Loucy (cell line): ENCODE measurements around the gene HPDL.

Experiments
- H2AFZ ChIP-seq: fragments of 200-600 bp; sonication (generic); 2 replicates; pipeline ENCODE4 v1.6.0; 2016; ENCODE audit warnings: antibody characterized with exemption, mild to moderate bottlenecking, low read length, moderate library complexity
- H3F3A ChIP-seq: fragments of 200-600 bp; 2 replicates; pipeline ENCODE4 v1.6.0; 2016; ENCODE audit warnings: antibody characterized with exemption, low read depth, mild to moderate bottlenecking
- H3K27me3 ChIP-seq: fragments of 200-600 bp; sonication (generic); 2 replicates; pipeline ENCODE4 v1.6.1; 2014; ENCODE audit warnings: low read length, mild to moderate bottlenecking; ENCODE audit not compliant: insufficient read depth, poor library complexity, severe bottlenecking
- H3K36me3 ChIP-seq: fragments of 200-600 bp; sonication (generic); 2 replicates; pipeline ENCODE4 v1.6.1; 2016; ENCODE audit warnings: low read length; ENCODE audit not compliant: insufficient read depth
- H3K4me1 ChIP-seq: fragments of 200-600 bp; sonication (generic); 2 replicates; pipeline ENCODE4 v1.5.1; 2014; ENCODE audit warnings: low read length, mild to moderate bottlenecking; ENCODE audit not compliant: insufficient read depth, poor library complexity, severe bottlenecking
- H3K4me2 ChIP-seq: fragments of 200-600 bp; sonication (generic); 2 replicates; pipeline ENCODE4 v1.6.0; 2014; ENCODE audit warnings: antibody characterized with exemption, low read length, low read depth, mild to moderate bottlenecking; ENCODE audit not compliant: poor library complexity, severe bottlenecking
- H3K4me3 ChIP-seq: fragments of 200-600 bp; sonication (generic); 2 replicates; pipeline ENCODE4 v1.5.1; 2014; ENCODE audit warnings: low read length, mild to moderate bottlenecking, mixed read lengths; ENCODE audit not compliant: poor library complexity, severe bottlenecking
- H3K79me2 ChIP-seq: fragments of 200-600 bp; sonication (generic); 2 replicates; pipeline ENCODE4 v1.6.1; 2014; ENCODE audit warnings: low read length; ENCODE audit not compliant: insufficient read depth
- H3K9ac ChIP-seq: fragments of 200-600 bp; sonication (generic); 2 replicates; pipeline ENCODE4 v1.6.0; 2014; ENCODE audit warnings: mild to moderate bottlenecking, low read depth, low read length, moderate library complexity; ENCODE audit not compliant: poor library complexity, severe bottlenecking
- H3K9me2 ChIP-seq: fragments of 200-600 bp; sonication (generic); replicated peaks from 2 replicates; pipeline ENCODE4 v1.6.1; 2016; ENCODE audit warnings: low read depth, low read length, mixed read lengths
- H3K9me3 ChIP-seq: fragments of 200-600 bp; sonication (generic); 2 replicates; pipeline ENCODE4 v1.6.1; 2014; ENCODE audit warnings: mild to moderate bottlenecking, antibody characterized with exemption, low read length, low read depth; ENCODE audit not compliant: insufficient read depth
- H4K20me1 ChIP-seq: fragments of 200-600 bp; sonication (generic); 2 replicates; pipeline ENCODE4 v1.6.0; 2014; ENCODE audit warnings: antibody characterized with exemption, low read length, mild to moderate bottlenecking; ENCODE audit not compliant: insufficient read depth, poor library complexity, severe bottlenecking
- EZH2phosphoT487 ChIP-seq: fragments of 200-600 bp; IDR thresholded peaks from 2 replicates; pipeline ENCODE4 v1.6.1; 2018; ENCODE audit warnings: antibody characterized with exemption, mild to moderate bottlenecking, moderate library complexity, borderline replicate concordance
- TF ChIP-seq, protein P1 (sequence below): fragments of 200-600 bp; sonication (generic); conservative IDR thresholded peaks from 2 replicates; pipeline ENCODE4 v1.5.1; 2014; ENCODE audit warnings: mild to moderate bottlenecking, antibody characterized with exemption, low read length

Gene HPDL

DNA sequence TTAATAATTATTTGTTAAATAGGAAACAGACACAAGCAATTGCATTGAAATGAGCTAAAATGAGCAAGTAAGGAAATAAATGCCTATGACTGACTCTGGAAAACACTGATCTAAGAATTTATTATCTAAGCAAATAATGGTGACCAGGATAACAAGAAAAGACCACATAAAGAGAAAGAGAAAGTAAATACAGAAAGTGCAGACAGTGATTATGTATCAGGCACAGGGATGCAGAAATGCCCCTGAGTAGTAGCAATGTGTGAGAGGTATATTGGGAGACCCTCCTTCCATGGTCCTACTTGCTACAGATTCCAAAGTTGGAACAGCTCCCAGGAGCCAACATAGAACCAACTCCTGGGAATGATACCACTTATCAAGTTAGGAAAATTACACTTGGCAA is 46.9 kb downstream of the HPDL start:
- Histone ChIP-seq H3K9ac (no peak overlapping the region), H3K36me3 (no peaks in the 10 kb centered on the region), H3K27me3 (no peaks in the 10 kb centered on the region), H3K4me2 (no peak overlapping the region), H3F3A (no peaks in the 10 kb centered on the region), H3K79me2 (no peaks in the 10 kb centered on the region), H3K4me1 (peaks cover 3% of the 10 kb centered on the region), H3K9me2 (no peaks in the 10 kb centered on the region), H3K9me3 (no peaks in the 10 kb centered on the region), H4K20me1 (no peaks in the 10 kb centered on the region), H2AFZ (no peak overlapping the region), H3K4me3 (no peak overlapping the region)
- TF ChIP-seq, protein P1, sequence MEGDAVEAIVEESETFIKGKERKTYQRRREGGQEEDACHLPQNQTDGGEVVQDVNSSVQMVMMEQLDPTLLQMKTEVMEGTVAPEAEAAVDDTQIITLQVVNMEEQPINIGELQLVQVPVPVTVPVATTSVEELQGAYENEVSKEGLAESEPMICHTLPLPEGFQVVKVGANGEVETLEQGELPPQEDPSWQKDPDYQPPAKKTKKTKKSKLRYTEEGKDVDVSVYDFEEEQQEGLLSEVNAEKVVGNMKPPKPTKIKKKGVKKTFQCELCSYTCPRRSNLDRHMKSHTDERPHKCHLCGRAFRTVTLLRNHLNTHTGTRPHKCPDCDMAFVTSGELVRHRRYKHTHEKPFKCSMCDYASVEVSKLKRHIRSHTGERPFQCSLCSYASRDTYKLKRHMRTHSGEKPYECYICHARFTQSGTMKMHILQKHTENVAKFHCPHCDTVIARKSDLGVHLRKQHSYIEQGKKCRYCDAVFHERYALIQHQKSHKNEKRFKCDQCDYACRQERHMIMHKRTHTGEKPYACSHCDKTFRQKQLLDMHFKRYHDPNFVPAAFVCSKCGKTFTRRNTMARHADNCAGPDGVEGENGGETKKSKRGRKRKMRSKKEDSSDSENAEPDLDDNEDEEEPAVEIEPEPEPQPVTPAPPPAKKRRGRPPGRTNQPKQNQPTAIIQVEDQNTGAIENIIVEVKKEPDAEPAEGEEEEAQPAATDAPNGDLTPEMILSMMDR = no peak
- no peak for TF ChIP-seq EZH2phosphoT487

DNA sequence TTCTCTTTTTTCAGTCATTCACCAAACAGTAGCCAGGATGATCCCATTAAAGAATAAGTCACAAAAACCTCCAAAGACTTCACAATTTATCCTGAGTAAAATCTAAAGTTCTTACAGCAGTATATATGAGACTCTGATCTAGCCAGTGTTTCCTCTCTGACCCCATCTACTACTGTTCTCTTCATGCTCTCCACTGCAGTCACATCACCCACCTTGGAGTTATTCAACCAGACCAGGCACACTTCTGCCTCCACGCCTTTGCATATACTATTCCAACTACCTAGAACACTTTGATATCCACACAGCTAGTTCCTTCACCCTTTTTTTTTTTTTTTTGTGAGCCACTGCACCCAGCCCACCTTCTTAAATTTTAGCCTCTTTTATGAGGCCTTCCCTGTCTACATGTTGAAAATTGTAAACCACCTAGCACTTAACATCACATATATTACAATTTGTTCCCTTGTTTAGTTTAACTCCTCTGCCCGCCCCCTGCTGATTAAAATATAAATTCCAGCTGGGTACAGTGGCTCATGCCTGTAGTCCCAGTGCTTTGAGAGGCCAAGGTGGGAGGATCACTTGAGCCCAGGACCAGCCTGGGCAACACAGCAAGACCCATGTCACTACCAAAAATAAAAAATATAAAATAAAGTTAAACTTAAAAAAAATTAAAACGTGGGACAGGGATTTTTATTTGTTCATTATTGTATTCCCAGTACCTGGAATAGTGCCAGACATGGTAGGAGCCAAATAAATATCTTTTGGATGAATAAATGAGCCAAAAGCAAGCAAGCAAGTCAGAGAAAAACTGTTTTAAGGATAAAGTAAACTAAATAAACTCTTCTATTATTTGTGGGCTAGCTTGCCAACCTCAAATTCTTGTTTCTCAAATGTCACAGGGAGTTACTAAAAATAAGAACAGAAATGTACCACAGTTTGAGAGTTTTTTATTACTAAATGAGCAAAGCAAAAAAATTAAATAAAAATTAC is 48.7 kb downstream of the HPDL start:
- no peak overlapping the region for H3K4me3 ChIP-seq
- no peaks in the 10 kb centered on the region for H3K9me3 ChIP-seq
- no peaks in the 10 kb centered on the region for H3K36me3 ChIP-seq
- H3K4me2 ChIP-seq = no peak overlapping the region
- no peaks in the 10 kb centered on the region for H3K9me2 ChIP-seq
- H4K20me1 ChIP-seq = no peaks in the 10 kb centered on the region
- H3K27me3 ChIP-seq = no peaks in the 10 kb centered on the region
- TF ChIP-seq, protein P1 = peak; percentile 36
- TF ChIP-seq EZH2phosphoT487 = no peak
- H2AFZ ChIP-seq = no peak overlapping the region
- H3K4me1 ChIP-seq = peaks cover 3% of the 10 kb centered on the region
- H3K9ac ChIP-seq = no peak overlapping the region
- H3K79me2 ChIP-seq = no peaks in the 10 kb centered on the region
- no peaks in the 10 kb centered on the region for H3F3A ChIP-seq

DNA sequence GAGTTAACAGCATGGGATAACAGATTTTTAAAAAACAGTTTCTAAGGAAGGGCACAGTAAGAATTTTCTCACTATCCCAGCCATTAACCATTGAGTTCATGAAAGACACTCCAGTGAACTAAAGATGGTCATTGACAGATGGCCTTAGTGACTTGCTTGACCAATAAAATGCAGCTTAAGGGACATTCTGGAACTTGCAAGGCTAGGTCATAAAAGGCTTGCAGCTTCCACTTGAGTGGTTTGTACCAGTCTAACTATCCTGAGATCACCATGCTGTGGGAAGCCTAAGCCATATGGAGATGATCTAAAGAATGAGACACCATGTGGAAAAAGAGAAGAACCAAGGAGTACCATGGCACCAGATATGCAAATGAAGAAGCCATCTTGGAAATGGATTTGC is 51.5 kb downstream of the HPDL start:
- Histone ChIP-seq H3K36me3 (no peaks in the 10 kb centered on the region), H3K4me3 (no peak overlapping the region), H3K9me3 (no peaks in the 10 kb centered on the region), H3K4me2 (no peak overlapping the region), H4K20me1 (no peaks in the 10 kb centered on the region), H3K9ac (no peak overlapping the region), H3K79me2 (no peaks in the 10 kb centered on the region), H3K4me1 (peaks cover 3% of the 10 kb centered on the region), H3K9me2 (no peaks in the 10 kb centered on the region), H3F3A (no peaks in the 10 kb centered on the region), H3K27me3 (no peaks in the 10 kb centered on the region), H2AFZ (no peak overlapping the region)
- no peak for TF ChIP-seq EZH2phosphoT487
- TF ChIP-seq, protein P1 = no peak
